GM21423 (cell line): ENCODE results near the gene PPP1R13B.
"Not testable (repeated sequence)": the region's sequence is repeated elsewhere in the genome, so short reads cannot be mapped to it uniquely, and the experiment has no call there.

Experiments
- ATAC-seq: cut with Tn5 transposase; IDR thresholded peaks from one replicate; pipeline ENCODE4 v1.9.1; 2021; ENCODE audit warnings: mild to moderate bottlenecking, moderate library complexity; ENCODE audit not compliant: unreplicated experiment

PPP1R13B gene

DNA sequence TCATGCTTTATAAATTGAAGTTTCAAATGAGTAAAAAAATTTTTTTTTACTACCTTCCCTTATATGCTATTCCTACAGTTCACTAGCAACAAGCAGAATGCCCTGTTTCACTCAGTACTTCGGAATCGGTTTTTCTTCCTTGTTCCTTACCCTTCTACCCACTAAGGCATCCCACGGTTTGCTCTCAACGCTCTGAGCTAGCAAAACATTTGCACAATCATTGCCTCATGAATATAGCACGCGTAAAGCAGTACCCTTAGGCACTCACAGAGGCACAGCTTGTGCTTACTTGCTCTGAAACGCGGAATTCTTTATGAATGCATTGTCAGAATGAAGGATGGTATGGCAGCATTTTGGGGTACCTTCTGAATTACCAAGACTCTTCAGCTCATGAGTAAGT is 45.0 kb downstream of the PPP1R13B start:
- ATAC-seq: no peak

DNA sequence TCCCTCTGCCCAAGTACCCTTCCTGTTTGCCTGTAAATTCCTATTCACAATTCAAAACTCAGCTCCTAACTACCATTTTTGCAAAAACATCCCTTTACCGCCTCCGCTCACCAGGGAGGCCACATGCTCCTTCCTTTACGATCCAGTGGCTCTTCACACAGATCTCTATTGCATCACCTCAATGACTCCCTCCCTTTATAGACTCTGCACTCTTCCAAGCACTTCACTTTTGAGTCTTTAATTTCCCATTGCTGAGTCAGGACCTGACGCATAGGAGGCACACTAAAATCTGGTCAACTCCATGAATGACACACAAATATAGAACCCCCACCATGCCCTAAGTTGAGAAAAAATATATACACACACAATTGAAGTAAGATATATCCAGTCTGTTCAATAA is 45.9 kb downstream of the PPP1R13B start:
- no peak for ATAC-seq

DNA sequence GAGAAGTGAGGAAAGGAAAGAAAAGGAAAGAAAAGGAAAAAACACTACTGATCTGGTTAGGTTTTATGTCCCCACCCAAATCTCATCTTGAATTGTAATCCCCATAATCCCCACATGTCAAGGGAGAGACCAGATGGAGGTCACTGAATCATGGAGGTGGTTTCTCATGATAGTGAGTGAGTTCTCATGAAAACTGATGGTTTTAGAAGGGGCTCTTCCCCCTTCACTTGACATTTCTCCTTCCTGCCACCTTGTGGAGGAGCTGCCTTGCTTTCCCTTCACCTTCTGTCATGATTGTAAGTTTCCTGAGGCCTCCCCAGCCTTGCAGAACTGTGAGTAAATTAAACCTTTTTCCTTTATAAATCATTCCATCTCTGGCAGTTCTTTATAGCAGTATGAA is 54.2 kb downstream of the PPP1R13B start:
- not testable (repeated sequence) for ATAC-seq

DNA sequence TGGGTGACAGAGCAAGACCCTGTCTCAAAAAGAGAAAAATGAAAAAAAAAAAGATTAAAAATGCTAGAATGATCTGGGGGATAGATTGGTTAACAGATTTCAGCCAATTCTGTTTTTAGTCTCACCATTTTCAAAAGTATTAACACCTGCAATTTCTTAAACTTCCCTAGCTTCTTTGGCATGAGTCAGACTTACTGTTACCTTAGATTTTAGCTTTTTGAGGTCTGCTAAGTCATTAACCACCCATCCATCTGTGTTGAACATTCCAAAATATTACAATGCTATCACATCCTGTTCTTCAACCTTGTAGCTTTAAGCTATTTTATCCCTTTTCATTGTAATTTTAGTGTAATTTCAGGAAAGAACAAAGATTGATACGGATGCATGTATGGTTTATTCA is 59.3 kb downstream of the PPP1R13B start:
- no peak for ATAC-seq

DNA sequence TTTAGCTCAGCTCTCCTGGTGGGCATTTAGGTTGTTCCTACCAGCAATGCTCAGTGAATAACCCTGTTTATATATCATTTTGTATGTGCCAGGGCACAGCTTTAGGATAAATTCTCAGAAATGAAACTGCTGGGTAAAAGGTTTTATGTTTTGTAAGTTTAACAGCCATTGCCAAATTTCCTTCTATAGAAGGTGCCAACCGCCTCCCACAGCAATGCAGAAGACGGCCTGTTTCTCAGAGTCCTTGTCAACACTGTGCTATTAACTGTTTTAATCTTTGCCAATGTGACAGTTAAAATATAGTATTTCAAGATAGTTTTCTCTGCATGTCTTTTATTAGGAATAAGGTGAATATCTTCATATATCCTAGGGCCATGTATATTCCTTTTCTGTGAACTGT is 65.0 kb downstream of the PPP1R13B start:
- ATAC-seq: no peak

DNA sequence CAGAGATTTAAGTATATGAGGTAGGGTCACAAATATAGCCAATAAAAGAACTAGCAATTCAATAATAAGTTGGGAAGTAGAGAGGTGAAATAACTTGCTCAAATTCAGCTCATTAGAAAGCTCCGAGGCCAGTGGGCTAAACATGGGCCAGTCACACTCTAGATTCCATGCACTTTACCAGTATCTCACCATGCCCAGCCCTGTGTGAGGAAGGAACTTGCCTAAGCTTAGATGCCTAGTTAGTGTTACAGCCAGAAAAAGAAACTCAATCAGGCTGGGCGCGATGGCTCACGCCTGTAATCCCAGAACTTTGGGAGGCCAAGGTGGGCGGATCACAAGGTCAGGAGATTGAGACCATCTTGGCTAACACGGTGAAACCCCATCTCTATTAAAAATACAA is 71.1 kb downstream of the PPP1R13B start:
- ATAC-seq: not testable (repeated sequence)

DNA sequence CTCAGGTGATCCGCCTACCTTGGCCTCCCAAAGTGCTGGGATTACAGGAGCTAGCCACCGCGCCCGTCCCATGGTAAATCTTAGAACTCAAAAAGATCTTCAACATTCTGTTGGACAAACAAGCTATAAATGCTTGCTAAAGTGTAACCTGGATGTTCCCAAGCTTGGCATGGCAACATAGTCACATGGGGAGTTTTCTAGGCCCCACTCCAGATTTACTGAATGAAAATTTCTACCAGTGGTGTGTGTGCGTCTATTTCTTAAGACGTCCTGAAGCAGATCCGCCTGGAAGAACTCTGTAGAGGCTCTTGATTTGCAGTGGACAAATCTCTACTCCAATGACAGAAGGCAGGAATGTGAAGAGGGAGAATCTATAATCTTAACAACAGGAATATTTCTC is 71.9 kb downstream of the PPP1R13B start:
- ATAC-seq: no peak

DNA sequence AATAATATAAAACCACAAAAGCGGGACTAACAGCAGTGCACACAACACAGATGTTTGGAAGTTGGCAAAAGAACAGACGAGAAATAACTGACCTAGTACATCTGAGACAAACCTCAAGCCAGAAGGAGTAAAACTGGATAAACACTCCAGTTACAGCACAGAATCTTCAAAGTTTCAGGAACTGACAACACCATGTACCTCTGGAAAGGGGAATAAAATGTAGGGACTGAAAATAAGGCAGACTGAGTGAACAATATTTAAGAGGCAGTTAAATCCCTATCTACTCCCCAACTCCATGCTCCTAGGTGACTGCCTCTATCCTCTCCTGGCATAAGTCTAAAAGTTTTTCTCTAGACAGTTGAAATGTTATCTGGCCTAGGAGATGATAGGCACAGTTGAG is 73.9 kb downstream of the PPP1R13B start:
- no peak for ATAC-seq

DNA sequence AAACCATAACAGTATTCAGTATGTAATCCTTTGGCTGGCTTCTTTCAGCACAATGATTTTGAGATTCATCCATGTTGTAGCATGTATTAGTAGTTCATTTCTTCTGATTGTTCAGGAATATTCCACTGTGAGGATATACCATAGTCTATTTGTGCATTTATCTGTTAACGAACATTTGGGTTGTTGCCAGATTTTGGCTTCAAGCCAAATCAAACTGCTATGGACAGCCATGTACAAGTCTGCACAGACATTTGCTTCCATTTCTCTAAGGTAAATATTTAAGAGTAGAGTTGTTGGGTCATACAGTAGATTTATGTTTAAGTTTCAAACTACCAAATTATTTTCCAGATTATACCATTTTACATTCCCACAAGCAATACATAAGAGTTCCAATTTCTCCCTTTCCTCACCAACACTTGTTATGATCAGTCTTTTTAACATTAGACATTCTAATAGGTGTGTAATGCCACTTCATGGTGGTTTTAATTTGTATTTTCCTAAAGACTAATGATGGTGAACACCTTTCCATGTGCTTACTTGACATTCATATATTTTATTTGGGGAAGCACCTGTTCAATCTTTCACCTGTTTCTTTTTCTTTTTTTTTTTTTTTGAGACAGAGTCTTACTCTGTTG is 75.2 kb downstream of the PPP1R13B start:
- ATAC-seq: no peak

DNA sequence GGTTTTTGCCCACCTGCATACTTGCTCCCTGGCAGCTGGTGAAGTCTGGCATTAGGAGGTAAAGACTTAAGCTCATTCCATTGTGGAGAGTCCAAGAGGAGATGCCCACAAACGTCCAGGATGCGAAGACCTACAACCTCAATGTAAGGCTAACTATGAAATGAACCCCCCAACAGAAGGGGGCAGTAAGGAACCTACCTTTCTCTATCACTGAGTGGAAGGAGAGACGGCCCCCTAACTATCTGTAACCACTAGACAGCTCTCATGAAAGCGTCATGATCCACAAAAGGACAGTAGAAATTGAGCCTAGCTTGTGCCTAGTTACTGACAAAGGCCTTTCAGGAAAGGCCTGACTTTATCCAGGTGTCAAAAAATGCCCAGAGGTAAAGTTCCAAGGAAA is 76.5 kb downstream of the PPP1R13B start:
- ATAC-seq: no peak

DNA sequence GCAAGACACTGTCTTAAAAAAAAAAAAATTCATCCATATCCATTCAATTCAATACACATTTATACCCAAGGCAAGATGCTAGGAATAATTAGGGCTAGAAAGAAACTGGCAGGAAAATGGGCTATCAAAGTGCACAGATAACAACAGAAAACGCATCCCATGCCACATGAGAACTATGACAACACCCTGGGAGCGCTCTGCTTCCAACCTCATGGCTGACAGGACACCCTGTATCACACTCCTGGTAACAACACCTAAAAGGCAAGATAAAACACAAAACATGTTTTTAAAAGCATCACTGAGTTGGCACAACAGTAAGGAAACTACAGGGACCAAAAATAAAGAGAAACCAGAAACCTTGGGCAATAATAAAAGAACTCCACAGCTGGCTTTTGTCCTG is 76.9 kb downstream of the PPP1R13B start:
- ATAC-seq: no peak

DNA sequence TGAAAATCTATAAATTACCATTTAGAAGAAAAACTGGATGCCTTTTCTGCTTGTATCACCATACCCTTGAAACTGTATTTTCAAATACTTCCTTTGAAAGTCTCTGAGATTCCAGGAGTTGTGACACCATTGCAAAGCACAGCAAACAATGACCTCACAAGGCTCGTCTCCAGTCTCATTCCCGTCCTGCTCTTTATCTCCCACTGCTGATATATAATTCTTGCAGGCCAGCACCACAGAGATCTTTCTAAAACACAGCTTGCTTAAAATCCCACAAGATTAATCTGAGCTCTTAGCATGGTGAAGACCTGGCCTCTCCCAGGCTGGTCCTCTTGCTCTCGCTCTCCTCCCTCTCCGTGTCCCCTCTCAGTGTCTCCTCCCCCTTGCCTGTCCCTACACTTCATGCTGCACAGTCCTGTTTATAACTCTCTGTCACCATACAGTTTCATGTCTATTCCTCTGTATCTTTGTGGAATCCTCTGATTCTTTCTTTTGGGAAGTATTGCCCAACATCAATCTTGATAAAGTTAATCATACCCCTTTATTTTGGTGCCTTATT is 80.0 kb downstream of the PPP1R13B start:
- no peak for ATAC-seq

DNA sequence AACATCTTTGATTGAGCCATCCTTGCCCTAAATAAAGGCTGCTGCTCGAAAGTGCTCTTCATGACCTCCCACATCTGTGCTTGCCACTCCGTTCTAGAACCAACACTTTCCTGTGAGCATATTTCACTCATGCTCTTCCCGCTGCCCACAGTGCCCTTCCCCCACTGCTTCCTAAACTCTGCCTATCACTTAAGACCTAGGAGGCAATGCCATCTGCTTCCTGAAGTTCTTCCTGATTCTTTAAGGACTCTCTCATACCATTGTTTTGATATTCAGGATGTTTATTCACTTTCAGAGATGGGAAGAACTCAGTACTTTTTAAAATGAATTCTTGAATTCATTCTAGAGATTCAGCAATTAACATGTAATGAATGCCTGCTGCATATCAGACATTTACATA is 81.8 kb downstream of the PPP1R13B start:
- no peak for ATAC-seq

DNA sequence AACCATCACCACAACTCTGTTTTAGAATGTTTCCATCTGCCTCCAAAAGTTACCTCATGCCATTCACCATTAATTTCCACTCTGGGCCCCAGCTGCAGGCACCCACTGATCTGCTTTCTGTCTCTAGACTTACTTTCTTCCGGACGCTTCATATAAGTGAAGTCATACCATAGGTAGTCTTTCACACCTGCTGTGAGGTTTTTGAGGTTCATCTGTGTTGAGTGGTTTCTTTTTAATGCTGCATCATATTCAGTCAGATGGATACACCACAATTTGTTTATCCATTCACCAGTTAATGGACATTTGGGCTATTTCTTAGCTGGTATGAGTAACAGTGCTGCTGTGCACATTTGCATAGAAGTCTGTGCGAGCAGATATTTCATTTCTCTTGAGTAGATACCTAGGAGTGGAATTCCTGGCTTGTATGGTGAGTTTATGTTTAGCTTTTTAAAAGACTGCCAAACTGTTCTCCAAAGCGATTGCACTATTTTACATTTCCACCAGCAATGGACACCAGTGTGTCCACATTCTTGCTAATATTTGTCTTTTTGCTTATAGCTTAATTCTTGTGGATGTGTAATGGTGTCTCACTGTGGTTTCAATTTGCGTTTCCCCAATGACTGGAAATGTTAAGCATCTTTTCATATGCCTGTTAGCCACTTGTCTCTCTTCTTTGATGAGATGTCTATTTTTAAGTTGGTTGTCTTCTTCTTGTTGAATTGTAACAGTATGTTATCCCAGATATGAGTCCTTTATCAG is 83.5 kb downstream of the PPP1R13B start:
- peak; percentile 83 for ATAC-seq

DNA sequence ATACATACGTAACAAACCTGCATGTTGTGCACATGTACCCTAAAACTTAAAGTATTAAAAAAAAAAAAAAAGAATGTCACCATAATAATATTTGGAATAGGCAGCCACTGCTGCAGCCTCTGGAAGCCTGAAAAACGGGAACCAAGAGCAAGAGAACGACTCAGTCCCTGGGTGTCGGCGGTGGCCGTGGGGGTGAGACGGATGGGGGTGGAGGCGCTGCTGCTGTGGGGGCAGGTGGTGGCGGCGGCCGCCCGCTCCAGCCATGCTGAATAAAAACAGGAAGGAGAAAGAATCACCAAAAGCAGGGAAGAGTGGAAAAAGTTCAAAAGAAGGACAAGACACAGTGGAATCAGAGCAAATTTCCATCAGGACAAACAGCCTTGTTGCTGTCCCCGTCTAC is 84.8 kb downstream of the PPP1R13B start:
- no peak for ATAC-seq

DNA sequence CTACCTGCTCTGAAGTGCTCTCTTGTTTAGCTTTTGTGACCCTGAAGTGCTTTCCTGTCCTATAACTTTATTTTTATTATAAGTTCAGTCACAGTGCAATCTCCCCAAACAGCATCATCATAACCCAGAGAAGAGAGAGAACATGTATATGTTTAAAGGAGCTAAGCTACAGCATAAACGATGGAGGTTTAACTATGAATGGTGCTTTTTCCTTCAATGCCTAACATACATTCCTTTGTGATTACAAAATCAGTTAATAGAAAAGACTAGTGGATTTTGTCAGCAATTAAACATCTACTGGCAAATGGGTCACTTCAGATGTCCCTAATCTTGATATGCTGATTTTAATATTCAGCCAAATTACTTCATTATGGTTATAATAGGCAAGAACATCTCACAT is 85.3 kb downstream of the PPP1R13B start:
- ATAC-seq: no peak

DNA sequence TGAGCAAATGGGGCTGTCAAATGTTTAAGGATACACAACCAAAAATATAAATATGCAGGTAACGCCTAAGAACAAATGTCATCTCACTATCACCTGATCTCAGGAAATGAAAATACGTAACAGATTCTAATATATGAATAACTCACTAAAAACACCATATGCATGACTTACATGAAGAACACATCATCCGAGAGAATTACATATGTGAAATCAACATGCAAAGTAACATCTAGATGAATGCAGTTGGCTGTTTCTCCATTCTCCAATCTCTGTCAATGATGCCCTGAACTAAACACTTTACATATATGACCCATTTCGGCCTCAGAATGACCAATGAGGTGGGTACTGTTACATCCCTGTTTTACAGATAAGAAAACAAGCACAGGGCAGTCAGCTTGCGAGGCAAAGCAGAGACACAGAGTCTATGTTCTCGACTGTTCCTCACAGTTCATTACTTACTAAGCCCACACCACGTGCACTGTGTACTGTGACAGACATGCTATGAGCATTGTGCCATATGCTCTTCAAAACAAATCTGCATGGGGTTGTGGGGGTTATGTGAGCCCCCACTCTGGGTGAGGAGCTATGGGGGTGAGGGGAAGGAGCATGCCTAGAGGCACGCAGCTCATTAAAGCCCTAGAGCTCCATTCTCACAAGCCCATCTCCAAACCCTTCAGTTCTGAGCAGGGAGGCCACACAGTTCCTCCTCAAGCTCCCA is 89.2 kb downstream of the PPP1R13B start:
- no peak for ATAC-seq

DNA sequence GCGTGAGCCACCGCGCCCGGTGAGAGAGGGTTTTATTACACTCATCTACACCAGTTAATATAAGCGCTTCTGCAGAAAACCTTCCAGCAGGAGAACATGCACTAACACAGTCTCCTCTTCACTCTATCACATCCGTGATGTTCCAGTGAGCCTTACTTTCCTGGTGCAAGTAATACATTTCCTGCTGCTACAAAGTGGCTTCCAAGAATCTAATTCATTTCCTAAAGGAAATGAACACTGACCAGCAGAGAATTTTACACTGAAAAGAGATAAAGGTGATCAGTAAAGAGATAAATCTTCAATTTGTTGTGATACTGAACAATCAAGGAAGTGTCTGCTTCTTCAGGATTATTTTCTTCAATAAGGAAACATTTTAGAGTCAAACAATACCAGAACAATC is 92.3 kb downstream of the PPP1R13B start:
- ATAC-seq: no peak

DNA sequence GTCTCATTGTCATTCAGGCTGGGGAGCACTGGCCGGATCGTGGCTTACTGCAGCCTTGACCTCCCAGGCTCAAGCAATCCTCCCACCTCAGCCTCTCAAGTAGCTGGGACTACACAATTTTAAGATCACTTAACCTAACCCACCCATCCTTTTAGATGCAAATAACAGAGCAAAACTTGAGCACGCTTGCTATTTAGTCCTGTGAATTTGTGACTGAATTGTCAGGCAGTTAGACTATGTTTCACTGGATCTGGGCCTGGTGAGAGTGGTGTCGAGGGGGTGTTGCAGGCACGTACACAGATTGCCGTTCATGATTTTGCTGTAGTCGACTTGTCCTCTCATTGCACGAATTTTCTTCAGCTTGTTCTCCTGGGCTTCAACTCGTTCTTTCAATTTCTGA is 93.6 kb downstream of the PPP1R13B start:
- no peak for ATAC-seq

DNA sequence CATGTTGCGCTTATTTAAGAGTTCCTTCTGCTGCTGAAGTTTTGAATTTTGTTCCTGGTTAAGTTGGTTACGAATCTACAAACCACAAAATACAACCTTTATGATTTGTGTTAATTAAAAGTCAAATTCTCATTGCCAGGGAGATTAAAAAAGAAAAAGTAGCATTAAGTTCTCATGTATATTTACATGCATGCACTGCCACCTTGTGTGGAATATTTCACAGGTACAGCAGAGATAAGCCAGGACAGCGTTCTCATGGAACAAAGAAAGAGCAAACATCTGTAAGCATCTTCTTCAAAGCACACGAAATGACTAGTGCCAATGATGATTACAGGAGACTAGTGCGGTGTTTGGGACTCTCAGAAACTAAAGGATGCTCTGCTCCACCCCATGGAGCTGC is 97.5 kb downstream of the PPP1R13B start:
- no peak for ATAC-seq

DNA sequence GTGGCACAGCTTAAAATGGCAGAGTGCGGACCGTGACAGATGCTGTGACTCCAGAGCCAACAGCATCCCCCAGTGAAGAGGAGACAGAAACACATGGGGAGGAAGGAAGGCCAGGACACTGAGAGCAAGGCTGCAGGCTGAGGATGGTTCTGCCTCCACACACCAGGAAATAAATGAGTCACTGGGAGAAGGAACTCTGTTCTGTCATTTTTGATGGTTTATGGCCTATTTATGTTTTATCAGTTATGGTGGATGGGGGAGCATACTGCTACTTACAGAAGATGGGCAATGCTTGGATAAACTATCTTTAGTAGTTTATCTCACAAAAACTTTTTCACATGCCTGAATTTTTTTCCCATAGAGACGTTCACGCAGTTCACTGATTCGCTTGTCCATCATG is 97.9 kb downstream of the PPP1R13B start:
- no peak for ATAC-seq

DNA sequence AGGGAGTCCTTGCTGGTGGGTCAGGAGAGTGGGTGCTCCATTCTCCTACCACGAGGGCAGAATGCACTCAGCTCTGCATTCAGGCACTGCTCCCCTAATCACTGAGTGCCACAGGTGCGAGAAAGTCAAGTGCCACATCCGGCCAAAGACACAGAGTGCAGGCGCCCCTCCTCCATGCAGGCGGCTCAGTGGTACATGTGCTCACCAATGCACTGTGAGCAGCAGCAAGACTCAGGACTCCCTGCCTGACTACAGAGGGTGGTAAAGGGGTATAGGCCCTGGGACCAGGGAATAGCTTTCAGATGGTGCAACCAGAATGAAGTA is 98.9 kb downstream of the PPP1R13B start:
- no peak for ATAC-seq
